ENCODE results near the gene GATM.
A peak's percentile ranks its signal among the peaks of the same experiment; 100 is the strongest.

The GATM gene

DNA sequence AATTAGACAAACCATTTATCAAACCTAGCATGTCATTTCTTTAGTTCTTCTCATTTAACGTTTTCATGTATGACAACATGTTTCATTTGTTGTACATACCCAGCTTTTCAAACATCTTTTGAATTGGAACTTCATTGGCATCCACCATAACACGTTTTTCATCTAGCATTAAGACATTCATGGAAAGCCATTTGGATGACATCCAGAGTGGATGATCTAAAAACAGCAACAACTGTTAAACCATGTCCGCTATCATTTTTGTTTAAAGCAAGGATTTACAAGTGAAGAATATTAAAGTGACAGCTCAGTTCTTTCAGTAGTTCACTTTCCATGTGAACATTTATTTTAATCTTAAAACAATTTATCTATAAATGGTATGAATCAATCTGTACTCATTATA is 14.5 kb downstream of the GATM start:
- no peak for DNase-seq (ENCODE audit: low read depth, low spot score)
- no peak overlapping the region for H3K4me3 ChIP-seq (ENCODE audit: low read length)

DNA sequence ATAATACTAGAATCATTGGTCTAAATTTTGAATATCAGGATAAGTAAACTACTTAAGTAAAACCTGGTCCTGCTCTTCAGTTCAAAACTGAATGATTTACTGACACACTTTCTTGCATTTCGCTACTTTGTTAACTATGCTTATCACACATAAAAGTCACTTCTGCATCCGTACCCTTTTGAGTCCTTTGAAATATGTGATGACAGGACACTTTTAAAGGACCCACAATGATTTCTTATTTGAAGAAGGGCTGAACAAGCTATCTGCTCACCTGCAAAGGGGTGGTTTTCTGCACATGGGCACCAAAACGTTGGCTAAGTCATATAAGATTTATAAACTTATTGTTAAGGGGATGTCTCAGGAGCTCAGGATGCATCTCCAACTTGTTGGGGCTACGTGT is 15.0 kb downstream of the GATM start:
- H3K4me3 ChIP-seq (ENCODE audit: low read length), result no peak overlapping the region
- no peak for DNase-seq (ENCODE audit: low read depth, low spot score)

DNA sequence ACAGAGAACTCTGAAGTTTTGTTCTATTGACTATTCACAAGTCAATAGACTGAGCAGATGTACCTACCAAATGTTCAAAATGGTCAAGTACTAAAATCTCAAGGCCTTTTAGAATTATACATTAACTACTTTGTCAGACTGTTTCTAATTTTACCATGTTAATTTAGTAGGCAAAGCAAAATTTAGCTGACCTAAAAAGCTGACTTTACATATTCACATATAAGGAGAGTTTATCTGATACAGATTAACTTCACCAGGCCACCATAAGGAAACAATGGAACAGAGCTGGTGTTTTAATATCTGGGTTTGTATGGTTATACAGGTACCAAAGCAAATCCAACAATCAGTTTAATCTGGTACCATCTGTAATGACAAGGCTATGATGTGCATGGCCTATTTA is 15.9 kb downstream of the GATM start:
- H3K4me3 ChIP-seq (ENCODE audit: low read length), result no peak overlapping the region
- DNase-seq (ENCODE audit: low read depth, low spot score), result no peak

GRCh38 chr15:45361878-45362277 is 16.5 kb downstream of the GATM start:
- no peak overlapping the region for H3K4me3 ChIP-seq (ENCODE audit: low read length)
- DNase-seq (ENCODE audit: low read depth, low spot score), result no peak

- no peak for DNase-seq (ENCODE audit: low read depth, low spot score)
These were observed 22.5 kb downstream of the GATM start for GRCh38 chr15:45355860-45356259.

DNA sequence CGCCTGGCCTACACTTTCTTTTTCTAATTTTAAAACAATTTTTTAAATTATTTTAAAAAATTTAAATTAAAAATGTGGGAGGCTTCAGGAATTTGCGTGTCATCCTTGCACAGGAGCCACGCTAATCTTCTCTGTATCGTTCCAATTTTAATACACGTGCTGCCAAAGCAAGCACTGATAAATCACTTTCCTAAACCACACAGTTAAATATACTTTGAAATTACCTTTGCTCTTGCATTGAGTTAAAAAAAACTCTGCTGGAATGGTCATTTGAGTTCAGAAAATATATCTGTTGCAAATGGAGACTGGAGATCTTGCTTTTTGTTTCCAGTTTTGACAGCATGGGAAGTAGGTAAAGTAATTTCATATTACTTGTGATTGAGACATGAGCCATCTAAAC is 23.6 kb downstream of the GATM start:
- H3K4me3 ChIP-seq (ENCODE audit: low read length), result no peak overlapping the region
- DNase-seq (ENCODE audit: low read depth, low spot score), result no peak

More at GRCh38 chr15:45355860-45356259, 22.5 kb downstream of the GATM start:
- H3K4me3 ChIP-seq (ENCODE audit: low read length), result no peak overlapping the region

DNA sequence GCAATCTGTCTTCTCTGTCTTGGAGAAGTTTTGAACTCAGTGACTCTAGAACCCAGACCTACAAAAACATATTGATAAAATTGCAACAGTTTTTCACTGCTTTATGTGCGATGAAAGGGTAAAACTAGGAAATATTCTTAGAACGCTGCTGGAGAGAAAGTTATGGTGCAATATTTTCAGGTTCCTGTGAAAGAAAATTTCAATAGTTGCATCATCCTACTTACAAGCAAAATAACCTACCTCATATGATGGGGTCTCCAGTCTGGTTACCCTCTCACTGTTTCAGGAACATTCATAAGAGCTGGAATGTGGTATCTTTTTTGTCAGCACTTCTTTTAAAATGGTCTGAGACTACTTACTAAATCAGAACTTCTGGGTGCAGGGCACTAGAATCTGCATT is 27.1 kb downstream of the GATM start:
- no peak overlapping the region for H3K4me3 ChIP-seq (ENCODE audit: low read length)
- DNase-seq (ENCODE audit: low read depth, low spot score), result no peak

DNA sequence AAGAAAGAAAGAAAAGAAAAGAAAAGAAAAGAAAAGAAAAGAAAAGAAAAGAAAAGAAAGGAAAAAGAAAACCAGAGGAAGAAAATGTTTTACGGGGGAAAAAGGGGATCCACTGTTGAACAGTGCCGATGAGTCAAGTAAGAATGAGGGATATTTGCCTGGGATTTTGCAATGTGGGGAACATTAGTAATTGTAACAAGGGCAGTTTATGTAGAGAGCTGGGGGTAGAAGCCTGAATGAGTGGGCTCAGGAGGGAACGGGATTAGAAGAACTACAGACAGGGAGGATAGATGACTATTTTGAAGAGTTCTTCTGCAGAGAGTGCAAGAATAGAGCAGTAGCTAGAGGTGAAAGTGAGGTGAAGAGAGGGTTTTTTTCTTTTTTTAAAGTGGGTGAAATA is 28.7 kb downstream of the GATM start:
- no peak overlapping the region for H3K4me3 ChIP-seq (ENCODE audit: low read length)
- DNase-seq (ENCODE audit: low read depth, low spot score), result no peak

- no peak for DNase-seq (ENCODE audit: low read depth, low spot score)
- H3K4me3 ChIP-seq (ENCODE audit: low read length), result no peak overlapping the region
These were observed 30.4 kb downstream of the GATM start for GRCh38 chr15:45347989-45348388.

- no peak for DNase-seq (ENCODE audit: low read depth, low spot score)
- no peak overlapping the region for H3K4me3 ChIP-seq (ENCODE audit: low read length)
These were observed 31.3 kb downstream of the GATM start for GRCh38 chr15:45347033-45347432.

GRCh38 chr15:45346381-45346780 is 32.0 kb downstream of the GATM start:
- no peak for DNase-seq (ENCODE audit: low read depth, low spot score)
- no peak overlapping the region for H3K4me3 ChIP-seq (ENCODE audit: low read length)

DNA sequence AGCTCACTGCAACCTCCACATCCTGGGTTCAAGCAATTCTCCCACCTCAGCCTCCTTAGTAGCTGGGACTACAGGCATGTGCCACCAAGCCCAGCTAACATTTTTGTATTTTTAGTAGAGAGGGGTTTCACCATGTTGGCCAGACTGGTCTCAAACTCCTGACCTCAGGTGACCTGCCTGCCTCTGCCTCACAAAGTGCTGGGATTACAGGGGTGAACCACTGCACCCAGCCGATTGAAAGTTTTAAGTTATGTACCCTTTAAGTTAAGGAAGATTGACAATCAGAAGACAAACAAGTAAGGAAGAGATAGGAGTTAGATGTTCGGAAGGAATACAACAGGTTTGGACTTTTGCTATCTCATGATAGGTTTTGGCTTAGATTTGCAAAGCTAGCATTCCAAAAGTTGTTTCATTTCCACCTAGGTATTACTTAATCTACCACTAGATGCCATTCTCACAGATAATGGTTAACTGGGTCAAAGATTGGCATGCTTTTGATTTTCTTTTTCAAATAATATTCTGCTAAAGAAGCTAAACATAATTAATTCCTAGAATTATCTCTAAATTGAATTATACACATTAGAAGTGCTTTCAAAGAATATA is 35.0 kb downstream of the GATM start:
- no peak for DNase-seq (ENCODE audit: low read depth, low spot score)
- no peak overlapping the region for H3K4me3 ChIP-seq (ENCODE audit: low read length)

GRCh38 chr15:45341790-45342189 is 36.6 kb downstream of the GATM start:
- no peak overlapping the region for H3K4me3 ChIP-seq (ENCODE audit: low read length)
- DNase-seq (ENCODE audit: low read depth, low spot score), result no peak

GRCh38 chr15:45340429-45340828 is 37.9 kb downstream of the GATM start:
- DNase-seq (ENCODE audit: low read depth, low spot score), result no peak

GRCh38 chr15:45338417-45338816 is 39.9 kb downstream of the GATM start:
- peak; percentile 86 for DNase-seq (ENCODE audit: low read depth, low spot score)
- H3K4me3 ChIP-seq (ENCODE audit: low read length), result no peak overlapping the region

More at GRCh38 chr15:45340429-45340828, 37.9 kb downstream of the GATM start:
- no peak overlapping the region for H3K4me3 ChIP-seq (ENCODE audit: low read length)

DNA sequence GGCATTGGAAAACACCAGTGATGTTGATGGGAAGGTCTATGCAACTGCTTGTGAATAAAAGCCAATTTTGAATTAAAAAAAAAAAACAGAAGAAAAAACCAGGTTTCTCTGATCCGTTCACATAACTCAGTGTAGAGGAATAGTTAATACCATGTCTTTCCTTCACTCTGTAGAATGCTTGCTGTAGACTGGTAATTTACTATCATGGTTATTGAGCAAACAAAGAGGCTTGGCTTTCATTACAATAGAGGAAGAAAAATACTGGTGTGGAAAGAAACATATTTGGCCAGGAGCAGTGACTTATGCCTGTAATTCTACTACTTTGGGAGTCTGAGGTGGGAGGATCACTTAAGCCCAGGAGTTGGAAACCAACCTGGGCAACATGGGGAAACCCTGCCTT is 41.1 kb downstream of the GATM start:
- no peak overlapping the region for H3K4me3 ChIP-seq (ENCODE audit: low read length)
- DNase-seq (ENCODE audit: low read depth, low spot score), result no peak

- DNase-seq (ENCODE audit: low read depth, low spot score), result no peak
These were observed 44.8 kb downstream of the GATM start for GRCh38 chr15:45333550-45333949.

DNA sequence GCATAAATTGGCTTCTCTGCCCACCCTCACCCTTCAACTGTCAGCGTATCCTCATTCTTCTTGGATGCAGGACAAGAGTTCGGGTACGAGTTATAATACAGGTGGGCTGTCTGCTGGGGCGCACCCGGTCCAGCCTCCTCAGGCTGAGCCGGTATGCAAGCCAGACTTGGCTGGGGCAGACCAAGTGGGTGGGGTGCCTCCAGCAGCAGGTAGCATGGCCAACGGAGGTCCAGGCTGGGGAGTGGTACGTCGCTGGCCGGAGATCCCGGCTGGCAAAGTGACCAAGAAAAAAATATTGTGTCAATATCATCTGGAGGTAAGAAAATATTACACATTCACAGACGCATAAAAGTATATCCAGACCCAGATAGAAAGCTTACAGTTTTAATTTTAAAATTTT is 45.6 kb downstream of the GATM start:
- no peak overlapping the region for H3K4me3 ChIP-seq (ENCODE audit: low read length)
- no peak for DNase-seq (ENCODE audit: low read depth, low spot score)

More at GRCh38 chr15:45333550-45333949, 44.8 kb downstream of the GATM start:
- no peak overlapping the region for H3K4me3 ChIP-seq (ENCODE audit: low read length)

DNA sequence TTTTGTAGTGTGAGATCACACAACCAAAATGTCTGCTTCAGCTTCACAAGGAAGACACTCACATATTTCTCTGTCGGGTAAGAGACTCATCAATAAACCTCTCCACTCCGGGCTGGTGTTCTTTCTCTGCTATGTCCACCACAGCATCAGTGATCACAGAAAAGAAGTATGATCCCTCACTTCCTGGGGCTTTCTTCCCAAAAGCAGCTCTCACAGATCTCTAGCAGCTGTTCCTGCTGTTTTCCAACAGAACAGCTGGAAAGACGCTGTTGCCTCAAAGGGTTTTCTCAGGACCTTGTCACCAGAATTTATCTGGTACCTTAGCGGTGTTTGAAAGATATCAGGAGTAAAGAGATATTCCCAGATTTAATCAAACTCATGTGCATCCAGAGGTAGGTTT is 46.4 kb downstream of the GATM start:
- DNase-seq (ENCODE audit: low read depth, low spot score), result no peak
- no peak overlapping the region for H3K4me3 ChIP-seq (ENCODE audit: low read length)

GRCh38 chr15:45328663-45329062 is 49.7 kb downstream of the GATM start:
- no peak overlapping the region for H3K4me3 ChIP-seq (ENCODE audit: low read length)
- no peak for DNase-seq (ENCODE audit: low read depth, low spot score)

DNA sequence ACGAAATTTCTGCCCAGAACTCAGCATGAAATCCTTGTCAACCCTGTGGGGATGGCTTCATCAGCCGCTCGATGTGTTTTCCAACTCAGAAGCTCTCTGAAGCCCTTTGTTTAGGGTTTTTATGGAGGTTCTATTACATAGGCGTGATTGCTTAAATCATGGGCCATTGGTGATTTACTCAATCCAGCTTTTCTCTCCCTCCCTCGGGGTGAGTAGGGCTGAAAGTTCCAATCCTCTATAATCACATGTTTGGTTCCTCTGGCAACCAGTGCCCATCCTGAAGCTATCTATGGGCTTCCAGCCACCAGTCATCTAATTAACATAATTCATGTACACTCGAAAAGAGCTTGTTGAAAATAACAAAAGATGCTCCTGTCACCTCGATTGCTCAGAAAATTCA is 51.6 kb downstream of the GATM start:
- no peak for DNase-seq (ENCODE audit: low read depth, low spot score)
- no peak overlapping the region for H3K4me3 ChIP-seq (ENCODE audit: low read length)

DNA sequence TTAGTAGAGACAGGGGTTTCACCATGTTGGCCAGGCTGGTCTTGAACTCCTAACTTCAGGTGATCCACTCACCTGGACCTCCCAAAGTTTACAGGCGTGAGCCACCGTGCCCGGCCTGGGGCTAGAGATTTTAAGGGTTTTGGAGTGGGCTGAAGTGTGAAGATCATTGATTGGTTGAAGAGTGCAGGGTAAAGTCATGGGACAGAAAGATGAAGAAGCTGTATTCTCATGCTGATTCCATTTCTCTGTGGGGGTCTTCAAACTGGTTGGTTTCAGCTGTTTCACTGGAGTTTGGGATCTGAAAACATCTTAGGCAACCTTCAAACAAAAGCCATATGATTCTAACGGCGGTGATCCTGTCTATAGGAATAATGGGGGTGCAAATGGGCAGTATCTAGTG is 52.1 kb downstream of the GATM start:
- DNase-seq (ENCODE audit: low read depth, low spot score), result no peak

More for the DNA sequence above, 52.1 kb downstream of the GATM start:
- H3K4me3 ChIP-seq (ENCODE audit: low read length), result no peak overlapping the region
